HG02798 (cell line): ENCODE measurements around the gene SLC22A1.
"Not testable (repeated sequence)": the region's sequence is repeated elsewhere in the genome, so short reads cannot be mapped to it uniquely, and the experiment has no call there.

ENCODE experiments used
- ATAC-seq: cut with Tn5 transposase; IDR thresholded peaks from one replicate; pipeline ENCODE4 v1.9.1; 2021; ENCODE audit warnings: mild to moderate bottlenecking; ENCODE audit not compliant: unreplicated experiment, poor library complexity

SLC22A1 gene

GRCh38 chr6:160134779-160135547 lies 13.3 kb downstream of the SLC22A1 start:
- ATAC-seq = no peak

DNA sequence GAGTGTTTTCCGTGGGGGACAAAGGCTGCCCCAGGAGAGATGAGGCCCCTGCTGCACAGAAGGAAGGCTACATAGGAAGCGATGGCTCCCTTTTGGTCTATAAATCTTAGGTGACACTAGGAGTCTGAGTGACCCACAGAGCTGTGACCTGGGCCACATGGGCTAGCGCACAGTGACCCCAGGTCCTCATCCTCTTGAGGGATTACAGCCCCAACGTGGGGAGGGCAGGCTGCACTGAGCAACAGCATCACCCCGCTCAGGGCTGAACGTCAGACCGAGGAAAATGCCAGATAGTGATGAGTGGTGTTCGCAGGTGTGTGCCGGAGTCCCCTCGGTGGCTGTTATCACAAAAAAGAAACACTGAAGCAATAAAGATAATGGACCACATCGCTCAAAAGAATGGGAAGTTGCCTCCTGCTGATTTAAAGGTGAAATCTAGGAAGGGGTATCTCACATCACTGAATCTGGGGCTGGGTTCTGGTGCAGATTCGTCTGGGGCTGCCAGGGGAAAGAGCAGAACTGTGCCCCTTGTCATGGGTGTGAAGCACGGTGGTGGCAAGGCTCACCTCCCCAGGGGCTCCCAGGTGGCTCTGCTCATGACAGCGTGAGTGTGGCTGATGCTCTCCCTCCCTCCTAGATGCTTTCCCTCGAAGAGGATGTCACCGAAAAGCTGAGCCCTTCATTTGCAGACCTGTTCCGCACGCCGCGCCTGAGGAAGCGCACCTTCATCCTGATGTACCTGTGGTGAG lies 14.5 kb downstream of the SLC22A1 start:
- no peak for ATAC-seq

DNA sequence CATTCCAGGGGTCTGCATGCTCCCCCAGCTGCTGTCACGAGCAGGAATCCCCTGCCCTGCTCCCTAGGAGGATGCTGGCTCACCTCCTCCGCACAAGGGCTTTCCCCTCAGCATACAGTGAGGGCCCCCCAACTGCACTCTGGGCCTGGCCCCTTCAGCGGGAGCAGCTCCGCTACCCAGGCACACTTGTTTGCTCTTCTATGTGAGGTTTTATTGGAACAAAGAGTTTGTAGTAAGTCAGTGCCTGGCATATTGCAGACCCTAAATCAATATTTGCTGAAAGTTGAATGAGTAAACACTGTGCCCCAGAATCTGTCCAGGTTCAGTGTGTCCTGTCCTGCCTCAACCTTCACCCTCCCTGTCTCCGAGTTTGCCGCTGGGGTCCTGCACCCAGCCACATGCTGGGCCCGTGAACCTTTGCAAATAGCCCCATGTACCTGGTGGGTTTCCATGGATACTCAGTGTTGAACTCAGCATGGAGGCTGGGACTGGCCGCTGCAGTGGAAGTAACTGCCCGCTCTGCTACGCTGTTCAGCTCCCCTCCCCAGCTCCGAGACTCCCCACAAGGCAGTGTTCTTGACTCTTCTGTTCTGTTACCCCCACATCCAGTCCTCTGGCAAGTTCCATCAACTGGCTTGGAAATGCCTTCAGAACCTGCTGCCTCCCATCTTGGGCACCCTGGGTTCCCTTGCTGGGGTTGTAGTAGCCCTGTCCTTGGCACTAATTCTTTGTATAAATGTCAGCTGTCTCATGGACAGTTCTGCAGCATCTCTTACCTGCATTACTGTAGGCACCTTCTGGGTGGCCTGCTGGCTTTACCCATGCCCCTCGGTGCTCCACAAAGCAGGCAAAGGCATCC lies 15.7 kb downstream of the SLC22A1 start:
- ATAC-seq = no peak

DNA sequence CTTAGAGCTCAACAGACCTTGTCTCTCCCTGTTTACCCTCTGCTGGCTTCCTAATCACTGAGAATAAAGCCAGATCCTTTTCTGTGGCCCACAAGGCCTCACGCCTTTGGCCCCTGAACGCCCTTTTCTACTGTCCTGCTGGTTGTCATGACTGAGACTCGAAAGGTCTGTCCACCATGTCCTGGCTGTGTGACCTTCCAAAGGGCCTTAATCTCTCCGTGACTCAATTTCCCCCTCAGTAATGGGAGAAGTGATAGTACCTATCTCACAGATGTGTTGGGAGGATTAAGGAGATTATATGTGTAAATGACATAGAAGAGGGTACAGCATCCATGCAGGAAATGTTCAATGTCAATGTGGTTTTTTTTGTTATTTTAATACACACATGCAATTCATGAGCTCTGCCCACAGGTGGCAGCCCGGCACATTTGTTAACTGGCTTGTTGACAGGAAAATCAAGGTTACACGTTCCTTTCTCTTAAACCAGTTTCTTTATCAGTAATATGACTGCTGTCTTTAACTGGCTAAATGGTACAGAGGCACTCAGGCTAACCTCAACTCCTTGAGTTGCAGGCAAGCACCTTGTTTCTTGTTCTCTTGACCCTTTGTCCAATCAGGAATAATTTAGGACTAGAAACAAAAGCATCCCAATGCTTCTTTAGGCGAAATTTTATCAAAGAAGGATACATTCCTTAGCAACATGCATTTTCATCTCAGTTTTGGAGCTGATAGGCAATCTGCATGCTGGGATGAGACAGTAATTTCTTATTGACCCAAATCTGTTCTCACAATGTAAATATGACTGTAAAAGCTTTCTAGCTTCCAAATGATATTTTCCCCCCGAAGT lies 16.6 kb downstream of the SLC22A1 start:
- ATAC-seq = peak; percentile 53

DNA sequence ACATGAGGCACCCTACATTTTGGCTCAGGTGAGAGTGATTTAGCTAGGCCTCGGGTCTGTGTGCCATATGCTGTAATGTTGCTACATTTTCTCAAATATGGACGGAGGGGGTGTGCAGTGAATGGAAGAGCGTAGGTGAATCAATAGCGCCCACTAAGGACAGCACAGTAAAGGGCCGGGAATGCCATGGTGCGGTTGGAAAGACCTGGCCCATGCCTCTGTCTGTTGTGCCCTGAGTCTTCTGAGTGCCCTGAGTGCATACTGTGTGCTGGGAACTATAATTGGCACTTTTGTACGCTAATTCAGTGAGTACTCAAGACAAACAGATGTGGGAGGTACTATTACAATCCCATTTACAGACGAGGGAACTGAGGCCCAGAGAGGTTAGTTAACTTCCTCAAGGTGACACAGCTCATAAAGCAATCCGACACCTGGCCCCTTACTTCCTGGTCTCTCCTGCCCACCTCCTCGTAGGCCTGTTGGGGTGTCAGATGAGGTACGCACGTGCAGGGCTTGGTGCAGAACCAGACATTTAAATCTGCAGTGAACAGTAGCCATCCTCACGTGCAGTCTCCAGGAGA lies 17.3 kb downstream of the SLC22A1 start:
- no peak for ATAC-seq

- no peak for ATAC-seq
These were observed 17.8 kb downstream of the SLC22A1 start for GRCh38 chr6:160139420-160139851.

DNA sequence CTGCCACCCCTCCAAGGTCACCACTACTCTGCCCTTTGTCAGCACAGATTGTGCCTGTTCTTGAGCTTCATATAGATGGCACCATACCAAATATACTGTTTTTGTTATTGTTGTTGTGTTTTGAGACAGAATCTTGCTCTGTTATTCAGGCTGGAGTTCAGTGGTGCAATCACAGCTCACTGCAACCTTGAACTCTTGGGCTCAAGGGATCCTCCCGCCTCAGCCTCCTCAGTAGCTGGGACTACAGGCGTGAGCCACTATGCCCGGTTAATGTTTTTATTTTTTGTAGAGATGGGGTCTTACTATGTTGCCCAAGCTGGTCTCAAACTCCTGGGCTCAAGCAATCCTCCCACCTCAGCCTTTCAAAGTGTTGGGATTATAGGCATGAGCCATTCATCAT lies 18.9 kb downstream of the SLC22A1 start:
- ATAC-seq = not testable (repeated sequence)

- no peak for ATAC-seq
These were observed 19.5 kb downstream of the SLC22A1 start for GRCh38 chr6:160141001-160141726.

DNA sequence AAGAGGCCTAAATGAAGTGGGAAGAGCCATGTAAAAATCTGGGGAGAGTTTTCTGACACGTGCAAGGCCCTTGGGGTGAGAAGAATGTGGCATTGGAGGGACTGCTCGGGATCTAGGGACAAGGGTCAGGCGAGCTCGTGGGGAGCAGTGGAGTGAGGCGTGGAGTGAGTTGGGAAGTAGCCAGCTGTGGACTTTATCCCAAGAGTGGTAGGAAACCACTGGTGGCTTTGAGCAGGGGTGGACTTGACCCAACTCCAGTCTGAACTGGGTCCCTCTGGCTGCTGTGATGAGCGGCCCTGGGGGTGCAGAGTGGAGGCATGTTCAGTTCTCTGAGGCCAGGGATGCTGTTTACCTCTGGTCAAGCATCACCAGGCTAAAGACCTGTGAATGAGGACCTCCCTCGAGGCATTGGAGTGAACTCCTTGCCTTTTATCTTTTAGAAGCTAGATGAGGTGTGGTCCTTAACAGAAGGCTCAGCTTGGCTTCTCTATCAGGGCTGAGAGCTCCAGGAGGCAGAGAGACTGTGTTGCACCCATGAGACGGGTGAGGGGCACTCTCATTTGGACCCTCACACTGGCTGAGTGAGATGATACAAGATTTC lies 20.6 kb downstream of the SLC22A1 start:
- no peak for ATAC-seq

GRCh38 chr6:160146454-160147145 lies 25.0 kb downstream of the SLC22A1 start:
- no peak for ATAC-seq

DNA sequence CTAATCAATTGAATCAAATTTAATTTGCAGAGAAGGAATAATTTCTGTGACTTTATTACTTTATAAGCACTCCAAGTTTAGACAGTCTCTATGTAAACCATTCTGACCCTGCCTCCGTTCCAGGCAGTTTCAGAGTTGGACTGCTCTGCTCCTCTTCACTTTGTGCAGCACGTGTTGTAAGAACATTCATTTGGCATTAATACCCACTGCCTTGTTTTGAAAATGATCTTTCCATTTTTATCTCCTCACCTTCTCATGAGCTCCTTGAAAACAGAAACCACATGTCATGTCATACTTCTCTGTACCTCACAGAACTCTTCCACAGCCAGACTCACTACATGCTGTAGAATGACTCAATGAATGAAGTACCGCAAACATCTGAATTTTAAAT lies 25.5 kb downstream of the SLC22A1 start:
- ATAC-seq = no peak

DNA sequence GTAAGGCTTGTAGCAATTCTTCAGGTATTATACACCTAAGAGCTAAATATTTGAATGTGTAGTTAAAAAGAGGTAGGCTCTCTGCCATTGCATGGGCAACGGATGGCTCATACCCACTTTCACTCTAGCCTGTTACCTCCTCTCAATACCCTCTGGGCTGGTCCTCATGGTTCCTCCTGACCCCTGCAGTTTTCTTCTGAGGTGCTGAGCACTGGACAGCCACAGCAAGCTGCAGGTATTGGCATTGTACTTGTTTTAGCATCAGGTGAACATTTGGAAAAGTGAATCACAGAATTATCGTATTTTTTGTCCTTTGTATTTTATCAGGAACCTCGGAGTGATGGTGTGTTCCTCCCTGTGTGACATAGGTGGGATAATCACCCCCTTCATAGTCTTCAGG lies 32.9 kb downstream of the SLC22A1 start:
- no peak for ATAC-seq

- ATAC-seq = no peak
These were observed 35.2 kb downstream of the SLC22A1 start for GRCh38 chr6:160156842-160157241.

- no peak for ATAC-seq
These were observed 38.8 kb downstream of the SLC22A1 start for GRCh38 chr6:160160450-160160849.

DNA sequence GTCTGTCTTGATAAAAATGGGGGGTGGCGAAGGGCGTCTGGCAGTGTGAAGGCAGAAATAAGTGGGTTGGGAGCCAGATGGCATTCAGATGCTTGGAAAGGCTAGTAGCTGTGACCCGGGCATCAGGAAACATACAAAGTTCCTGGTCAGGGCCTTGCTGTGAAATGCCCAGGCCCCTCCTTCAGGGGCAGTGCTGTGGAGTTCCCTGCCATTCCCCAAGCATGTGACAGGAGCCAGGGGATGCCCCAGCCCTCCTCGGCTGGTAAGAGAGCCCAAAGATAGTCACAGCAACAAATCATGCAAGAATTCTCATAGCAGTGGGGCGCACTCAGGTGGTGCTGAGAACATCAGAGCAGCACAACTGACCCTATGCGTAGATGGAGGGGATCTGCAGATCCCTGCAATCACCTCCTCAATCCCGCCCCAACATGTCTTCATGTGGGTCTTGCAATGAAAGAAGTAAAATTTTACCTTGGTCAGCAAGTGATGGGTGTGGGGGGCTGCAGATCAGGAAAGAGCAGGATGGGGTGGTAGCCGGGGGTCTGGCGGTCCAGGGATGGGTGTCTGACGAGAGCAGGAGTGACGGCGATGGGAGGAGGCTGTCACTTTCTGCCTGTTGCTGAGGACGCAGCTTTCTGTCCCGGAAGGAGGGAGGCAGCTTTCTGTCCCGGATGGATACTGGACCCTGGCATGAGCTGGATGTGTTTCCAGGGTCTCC lies 39.5 kb downstream of the SLC22A1 start:
- no peak for ATAC-seq

- ATAC-seq = no peak
These were observed 40.0 kb downstream of the SLC22A1 start for GRCh38 chr6:160161647-160161986.

DNA sequence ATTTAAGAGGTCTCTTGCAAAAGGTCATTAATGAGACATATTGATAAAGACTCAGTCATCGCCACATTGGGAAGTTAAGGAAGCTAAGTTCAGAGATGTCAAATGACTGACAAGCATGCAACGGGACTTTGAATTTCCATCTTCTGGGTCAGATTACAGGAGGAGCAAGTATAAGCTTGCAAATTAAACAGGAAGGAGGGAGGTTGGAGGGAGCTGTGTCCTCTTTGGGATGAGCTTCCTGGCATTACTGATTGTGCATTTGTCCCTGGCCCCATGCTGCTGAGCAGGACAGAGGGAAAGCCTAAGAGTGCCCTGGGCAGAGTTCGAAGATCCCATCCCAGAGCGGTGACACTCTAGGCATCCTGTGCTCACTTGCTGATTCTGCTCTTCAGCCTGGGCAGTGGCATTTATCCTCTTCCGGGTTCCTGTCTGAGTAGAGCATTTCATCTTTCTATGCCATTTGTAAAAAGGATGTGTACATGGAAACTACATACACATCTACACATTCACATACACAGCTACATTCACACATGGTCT lies 40.5 kb downstream of the SLC22A1 start:
- no peak for ATAC-seq
